WTC11 (cell line): Measurements from ENCODE around the gene PEX16. TPM values are rescaled to one million over a fixed set of nuclear protein-coding genes. Genes with fewer than 3 reads are reported as not detected.
A peak's percentile ranks its signal among the peaks of the same experiment; 100 is the strongest.

Source experiments
- ATAC-seq: fragments of 200-7000 bp; cut with Tn5 transposase; 2 replicates; pipeline ENCODE4 v1.10.0; 2021; ENCODE audit warnings: mild to moderate bottlenecking, moderate library complexity
- CTCF ChIA-PET: fragments of 300-600 bp; sonication (Branson Sonifier 250); formaldehyde crosslinking; loops from one replicate; lab custom pipeline; 2021; ENCODE audit warnings: antibody characterized with exemption; lab: Charles Lee
- POLR2A ChIA-PET: fragments of 350-600 bp; sonication (Branson Sonifier 250); formaldehyde crosslinking; loops from one replicate; lab custom pipeline; 2021; ENCODE audit warnings: antibody characterized with exemption; lab: Charles Lee
- DNase-seq: peaks from one replicate; pipeline ENCODE4 v3.0.0; 2021; ENCODE audit warnings: low spot score
- H3K27ac Mint-ChIP-seq: 2 replicates; pipeline ENCODE4 v1.8.0; 2021; ENCODE audit warnings: mixed read lengths
- H3K27me3 Mint-ChIP-seq: 2 replicates; pipeline ENCODE4 v1.8.0; 2021; ENCODE audit warnings: low read depth, mild to moderate bottlenecking, moderate library complexity, mixed read lengths
- H3K36me3 Mint-ChIP-seq: 2 replicates; pipeline ENCODE4 v1.8.0; 2021; ENCODE audit warnings: mixed read lengths
- H3K4me1 Mint-ChIP-seq: 2 replicates; pipeline ENCODE4 v1.8.0; 2022; ENCODE audit warnings: mixed read lengths
- H3K4me3 Mint-ChIP-seq: 2 replicates; pipeline ENCODE4 v1.8.0; 2021; ENCODE audit warnings: mild to moderate bottlenecking, moderate library complexity, mixed read lengths
- H3K9me3 Mint-ChIP-seq: 2 replicates; pipeline ENCODE4 v1.8.0; 2021; ENCODE audit warnings: mixed read lengths
- CDX4 ChIP-seq: fragments of 250-450 bp; sonication (Bioruptor Pico); IDR thresholded peaks from 2 replicates; pipeline ENCODE4 v1.9.0; 2021; ENCODE audit warnings: moderate library complexity, mild to moderate bottlenecking, inconsistent platforms, borderline replicate concordance
- CREB1 ChIP-seq: sonication (generic); formaldehyde crosslinking; IDR thresholded peaks from 2 replicates; pipeline ENCODE4 v1.8.0; 2023; ENCODE audit warnings: mild to moderate bottlenecking, missing genetic modification reagents
- EMX1 ChIP-seq: fragments of 250-450 bp; sonication (Bioruptor Pico); IDR thresholded peaks from 2 replicates; pipeline ENCODE4 v1.8.0; 2021; ENCODE audit warnings: mild to moderate bottlenecking
- FOXK1 ChIP-seq: sonication (generic); formaldehyde crosslinking; IDR thresholded peaks from 2 replicates; pipeline ENCODE4 v1.8.0; 2022; ENCODE audit warnings: mild to moderate bottlenecking, moderate library complexity, missing genetic modification reagents
- FOXP1 ChIP-seq: sonication (generic); formaldehyde crosslinking; IDR thresholded peaks from 2 replicates; pipeline ENCODE4 v1.8.0; 2022; ENCODE audit warnings: missing genetic modification reagents, mild to moderate bottlenecking, moderate library complexity, borderline replicate concordance
- FOXP4 ChIP-seq: sonication (generic); formaldehyde crosslinking; IDR thresholded peaks from 2 replicates; pipeline ENCODE4 v1.8.0; 2022; ENCODE audit warnings: mild to moderate bottlenecking, missing genetic modification reagents
- GRHL2 ChIP-seq: fragments of 250-450 bp; sonication (Bioruptor Pico); IDR thresholded peaks from 2 replicates; pipeline ENCODE4 v1.8.0; 2022; ENCODE audit warnings: mild to moderate bottlenecking, moderate library complexity; ENCODE audit not compliant: insufficient replicate concordance, severe bottlenecking
- GTF2I ChIP-seq: fragments of 250-450 bp; sonication (Bioruptor Pico); conservative IDR thresholded peaks from 2 replicates; pipeline ENCODE4 v1.4.0; 2021; ENCODE audit warnings: mild to moderate bottlenecking
- JAZF1 ChIP-seq: fragments of 250-450 bp; sonication (Bioruptor Pico); IDR thresholded peaks from 2 replicates; pipeline ENCODE4 v1.9.0; 2021; ENCODE audit warnings: moderate library complexity, mild to moderate bottlenecking, inconsistent platforms
- MAX ChIP-seq: sonication (generic); formaldehyde crosslinking; IDR thresholded peaks from 2 replicates; pipeline ENCODE4 v1.8.0; 2022; ENCODE audit warnings: mild to moderate bottlenecking, missing genetic modification reagents
- MLX ChIP-seq: sonication (generic); formaldehyde crosslinking; IDR thresholded peaks from 2 replicates; pipeline ENCODE4 v1.8.1; 2023; ENCODE audit warnings: mild to moderate bottlenecking, missing genetic modification reagents, moderate library complexity
- OVOL2 ChIP-seq: fragments of 250-450 bp; sonication (Bioruptor Pico); IDR thresholded peaks from 2 replicates; pipeline ENCODE4 v1.9.0; 2021; ENCODE audit warnings: mild to moderate bottlenecking, borderline replicate concordance
- PRRX2 ChIP-seq: fragments of 250-450 bp; sonication (Bioruptor Pico); IDR thresholded peaks from 2 replicates; pipeline ENCODE4 v1.8.0; 2021; ENCODE audit warnings: mild to moderate bottlenecking
- SP1 ChIP-seq: sonication (generic); formaldehyde crosslinking; conservative IDR thresholded peaks from 2 replicates; pipeline ENCODE4 v1.8.1; 2022; ENCODE audit warnings: missing genetic modification reagents
- TEAD4 ChIP-seq: sonication (generic); formaldehyde crosslinking; IDR thresholded peaks from 2 replicates; pipeline ENCODE4 v1.8.0; 2022; ENCODE audit warnings: mild to moderate bottlenecking, missing genetic modification reagents
- USF1 ChIP-seq: sonication (generic); formaldehyde crosslinking; IDR thresholded peaks from 2 replicates; pipeline ENCODE4 v1.8.0; 2022; ENCODE audit warnings: mild to moderate bottlenecking, missing genetic modification reagents
- total RNA-seq: library from RNA; stranded (reverse); gene quantifications from 3 replicates; pipeline ENCODE4 v1.2.3, GENCODE V29; 2021

PEX16 gene
- total RNA-seq, 1 experiment from 2014 or later: 39.3 TPM

GRCh38 chr11:45934580-45935318, 17.1 kb upstream of the PEX16 start:
- H3K9me3 Mint-ChIP-seq: no peaks in the 10 kb centered on the region
- ATAC-seq (no peak), DNase-seq (no peak)
- CTCF ChIA-PET: interaction anchor here (0.6 to 0.7 kb wide), 2 partner anchors 28 to 30 kb away, joined by 3 to 4 read pairs; no protein-coding TSS in a partner anchor
- no peak overlapping the region for H3K4me3 Mint-ChIP-seq
- H3K27ac Mint-ChIP-seq: peak overlapping the region; percentile 50; the same call in 1 of the 2 replicates
- TF ChIP-seq PRRX2: no peak
- no peak for TF ChIP-seq FOXK1 (CRISPR knock-in tag)
- no peak for TF ChIP-seq GRHL2
- TF ChIP-seq OVOL2 (CRISPR knock-in tag): no peak
- TF ChIP-seq FOXP1 (CRISPR knock-in tag): no peak
- TF ChIP-seq EMX1: no peak
- TF ChIP-seq FOXP4 (CRISPR knock-in tag): no peak
- no peak for TF ChIP-seq USF1 (CRISPR knock-in tag)
- no peak for TF ChIP-seq MAX (CRISPR knock-in tag)
- no peak for TF ChIP-seq MLX (CRISPR knock-in tag)
- TF ChIP-seq JAZF1 (CRISPR knock-in tag): no peak
- H3K36me3 Mint-ChIP-seq: peaks cover 13% of the 10 kb centered on the region
- H3K27me3 Mint-ChIP-seq: no peaks in the 10 kb centered on the region; the same call in 1 of the 2 replicates
- peaks cover 10% of the 10 kb centered on the region for H3K4me1 Mint-ChIP-seq
- POLR2A ChIA-PET: interaction anchor here (0.6 to 1.6 kb wide), 2 partner anchors 34 to 398 kb away, joined by 3 read pairs; no protein-coding TSS in a partner anchor

- Mint-ChIP-seq H3K9me3 (no peaks in the 10 kb centered on the region), H3K4me3 (no peak overlapping the region)
- no peak for TF ChIP-seq SP1 (CRISPR knock-in tag)
- TF ChIP-seq CDX4 (CRISPR knock-in tag): no peak
- TF ChIP-seq GTF2I (CRISPR knock-in tag): no peak
- no peak for TF ChIP-seq CREB1 (CRISPR knock-in tag)
- no peak for TF ChIP-seq MAX (CRISPR knock-in tag)
- TF ChIP-seq TEAD4 (CRISPR knock-in tag): no peak
- TF ChIP-seq, all 79 proteins: peak for 0
- POLR2A ChIA-PET: no interaction called here
- Mint-ChIP-seq H3K27ac (no peak overlapping the region), H3K4me1 (peaks cover 10% of the 10 kb centered on the region), H3K36me3 (peaks cover 13% of the 10 kb centered on the region), H3K27me3 (no peaks in the 10 kb centered on the region; the same call in 1 of the 2 replicates)
- DNase-seq: no peak
- ATAC-seq: no peak
- CTCF ChIA-PET: interaction anchor here (0.7 kb wide), 2 partner anchors 31 to 72 kb away, joined by 3 read pairs; no protein-coding TSS in a partner anchor
Measured at GRCh38 chr11:45933846-45934579, 16.3 kb upstream of the PEX16 start.
